ENCODE measurements around the gene GNG7. TPM values are rescaled to one million over a fixed set of nuclear protein-coding genes. Genes with fewer than 3 reads are reported as not detected.

Gene GNG7
- total RNA-seq, 1 donor from 2014 or later, result 0.13 TPM

- no peaks in the 10 kb centered on the region for H3K36me3 Mint-ChIP-seq (ENCODE audit: low read depth)
- peaks cover 11% of the 10 kb centered on the region for H3K27me3 Mint-ChIP-seq (ENCODE audit: insufficient read depth)
- peaks cover 6% of the 10 kb centered on the region for H3K4me1 Mint-ChIP-seq (ENCODE audit: low read depth)
- intact Hi-C loops (cut with micrococcal nuclease), result no loop called here
- peaks cover 4% of the 10 kb centered on the region for H3K9me3 Mint-ChIP-seq
- no peak for DNase-seq (ENCODE audit: low spot score)
- no peak overlapping the region for H3K27ac Mint-ChIP-seq
- no peak overlapping the region for H3K4me3 Mint-ChIP-seq
These were observed 67.5 kb downstream of the GNG7 start for GRCh38 chr19:2634960-2635359.

GRCh38 chr19:2634228-2634951 is 68.1 kb downstream of the GNG7 start:
- Mint-ChIP-seq H3K4me1 (ENCODE audit: low read depth) (peaks cover 6% of the 10 kb centered on the region), H3K4me3 (no peak overlapping the region), H3K36me3 (ENCODE audit: low read depth) (peaks cover under 1% of the 10 kb centered on the region), H3K9me3 (peaks cover 8% of the 10 kb centered on the region), H3K27ac (no peak overlapping the region), H3K27me3 (ENCODE audit: insufficient read depth) (peaks cover 10% of the 10 kb centered on the region)
- intact Hi-C loops (cut with micrococcal nuclease), result no loop called here
- no peak for DNase-seq (ENCODE audit: low spot score)

- Mint-ChIP-seq H3K9me3 (peaks cover 14% of the 10 kb centered on the region), H3K4me1 (ENCODE audit: low read depth) (peaks cover 6% of the 10 kb centered on the region), H3K36me3 (ENCODE audit: low read depth) (peaks cover 2% of the 10 kb centered on the region), H3K27me3 (ENCODE audit: insufficient read depth) (peaks cover 7% of the 10 kb centered on the region), H3K27ac (no peak overlapping the region), H3K4me3 (no peak overlapping the region)
- DNase-seq (ENCODE audit: low spot score), result no peak
- intact Hi-C loops (cut with micrococcal nuclease), result no loop called here
These were observed 68.8 kb downstream of the GNG7 start for GRCh38 chr19:2633693-2634075.

- Mint-ChIP-seq H3K4me1 (ENCODE audit: low read depth) (peaks cover 9% of the 10 kb centered on the region), H3K27me3 (ENCODE audit: insufficient read depth) (peaks cover 3% of the 10 kb centered on the region), H3K9me3 (peaks cover 25% of the 10 kb centered on the region), H3K27ac (no peak overlapping the region), H3K4me3 (no peak overlapping the region), H3K36me3 (ENCODE audit: low read depth) (peaks cover 2% of the 10 kb centered on the region)
- intact Hi-C loops (cut with micrococcal nuclease), result no loop called here
- DNase-seq (ENCODE audit: low spot score), result no peak
These were observed 71.2 kb downstream of the GNG7 start for GRCh38 chr19:2631213-2631821.

- Mint-ChIP-seq H3K36me3 (ENCODE audit: low read depth) (peaks cover 2% of the 10 kb centered on the region), H3K27ac (no peak overlapping the region), H3K4me3 (no peak overlapping the region), H3K9me3 (peaks cover 25% of the 10 kb centered on the region), H3K4me1 (ENCODE audit: low read depth) (peaks cover 9% of the 10 kb centered on the region), H3K27me3 (ENCODE audit: insufficient read depth) (peaks cover 3% of the 10 kb centered on the region)
- intact Hi-C loops (cut with micrococcal nuclease), result no loop called here
- no peak for DNase-seq (ENCODE audit: low spot score)
These were observed 72.0 kb downstream of the GNG7 start for GRCh38 chr19:2630352-2631001.

GRCh38 chr19:2629491-2630351 is 72.8 kb downstream of the GNG7 start:
- Mint-ChIP-seq H3K36me3 (ENCODE audit: low read depth) (peaks cover 2% of the 10 kb centered on the region), H3K27ac (no peak overlapping the region), H3K27me3 (ENCODE audit: insufficient read depth) (peaks cover 1% of the 10 kb centered on the region), H3K4me3 (no peak overlapping the region), H3K9me3 (peaks cover 25% of the 10 kb centered on the region), H3K4me1 (ENCODE audit: low read depth) (peaks cover 9% of the 10 kb centered on the region)
- intact Hi-C loops (cut with micrococcal nuclease), result no loop called here
- DNase-seq (ENCODE audit: low spot score), result no peak

- Mint-ChIP-seq H3K27me3 (ENCODE audit: insufficient read depth) (no peaks in the 10 kb centered on the region), H3K4me1 (ENCODE audit: low read depth) (peaks cover 9% of the 10 kb centered on the region), H3K36me3 (ENCODE audit: low read depth) (peaks cover 2% of the 10 kb centered on the region), H3K4me3 (no peak overlapping the region), H3K27ac (no peak overlapping the region), H3K9me3 (peaks cover 25% of the 10 kb centered on the region)
- DNase-seq (ENCODE audit: low spot score), result no peak
- intact Hi-C loops (cut with micrococcal nuclease), result no loop called here
These were observed 73.9 kb downstream of the GNG7 start for GRCh38 chr19:2628597-2628996.

GRCh38 chr19:2627855-2628254 is 74.6 kb downstream of the GNG7 start:
- no peak for DNase-seq (ENCODE audit: low spot score)
- Mint-ChIP-seq H3K27me3 (ENCODE audit: insufficient read depth) (no peaks in the 10 kb centered on the region), H3K4me3 (no peak overlapping the region), H3K4me1 (ENCODE audit: low read depth) (peaks cover 9% of the 10 kb centered on the region), H3K27ac (no peak overlapping the region), H3K9me3 (peaks cover 25% of the 10 kb centered on the region), H3K36me3 (ENCODE audit: low read depth) (peaks cover 2% of the 10 kb centered on the region)
- intact Hi-C loops (cut with micrococcal nuclease), result no loop called here

GRCh38 chr19:2627319-2627829 is 75.1 kb downstream of the GNG7 start:
- H3K9me3 Mint-ChIP-seq, result peaks cover 25% of the 10 kb centered on the region
- peaks cover 2% of the 10 kb centered on the region for H3K36me3 Mint-ChIP-seq (ENCODE audit: low read depth)
- H3K27me3 Mint-ChIP-seq (ENCODE audit: insufficient read depth), result no peaks in the 10 kb centered on the region
- no peak overlapping the region for H3K4me3 Mint-ChIP-seq
- H3K4me1 Mint-ChIP-seq (ENCODE audit: low read depth), result peaks cover 9% of the 10 kb centered on the region
- DNase-seq (ENCODE audit: low spot score), result no peak
- intact Hi-C loops (cut with micrococcal nuclease), result no loop called here
- peak overlapping the region; percentile 34 for H3K27ac Mint-ChIP-seq

GRCh38 chr19:2625434-2625833 is 77.1 kb downstream of the GNG7 start:
- Mint-ChIP-seq H3K4me1 (ENCODE audit: low read depth) (peaks cover 25% of the 10 kb centered on the region), H3K27me3 (ENCODE audit: insufficient read depth) (no peaks in the 10 kb centered on the region), H3K27ac (no peak overlapping the region), H3K9me3 (peaks cover 25% of the 10 kb centered on the region), H3K36me3 (ENCODE audit: low read depth) (peaks cover 2% of the 10 kb centered on the region), H3K4me3 (no peak overlapping the region)
- intact Hi-C loops (cut with micrococcal nuclease), result no loop called here
- DNase-seq (ENCODE audit: low spot score), result no peak

GRCh38 chr19:2624537-2625091 is 77.9 kb downstream of the GNG7 start:
- peaks cover 32% of the 10 kb centered on the region for H3K4me1 Mint-ChIP-seq (ENCODE audit: low read depth)

GRCh38 chr19:2623798-2624197 is 78.7 kb downstream of the GNG7 start:
- H3K36me3 Mint-ChIP-seq (ENCODE audit: low read depth), result no peaks in the 10 kb centered on the region
- intact Hi-C loops (cut with micrococcal nuclease), result no loop called here
- peaks cover 40% of the 10 kb centered on the region for H3K4me1 Mint-ChIP-seq (ENCODE audit: low read depth)
- H3K9me3 Mint-ChIP-seq, result peaks cover 12% of the 10 kb centered on the region
- peak overlapping the region; percentile 2 for H3K27ac Mint-ChIP-seq
- H3K27me3 Mint-ChIP-seq (ENCODE audit: insufficient read depth), result no peaks in the 10 kb centered on the region
- no peak overlapping the region for H3K4me3 Mint-ChIP-seq
- DNase-seq (ENCODE audit: low spot score), result no peak

More at GRCh38 chr19:2624537-2625091, 77.9 kb downstream of the GNG7 start:
- no peak for DNase-seq (ENCODE audit: low spot score)
- intact Hi-C loops (cut with micrococcal nuclease), result no loop called here
- Mint-ChIP-seq H3K9me3 (peaks cover 19% of the 10 kb centered on the region), H3K27me3 (ENCODE audit: insufficient read depth) (no peaks in the 10 kb centered on the region), H3K4me3 (no peak overlapping the region), H3K27ac (no peak overlapping the region), H3K36me3 (ENCODE audit: low read depth) (peaks cover 2% of the 10 kb centered on the region)
